ENCODE results near the gene CNN3.

CNN3 gene

GRCh38 chr1:94926915-94927404 lies at the start of gene CNN3:
TSS of gene CNN3 (minus strand) at chr1:94927110. CDS start at chr1:94926894, 216 bp downstream.
- DNase-seq: peak; percentile 79

- DNase-seq: no peak
These were observed 47.9 kb upstream of the CNN3 start for GRCh38 chr1:94974824-94975223.

DNA sequence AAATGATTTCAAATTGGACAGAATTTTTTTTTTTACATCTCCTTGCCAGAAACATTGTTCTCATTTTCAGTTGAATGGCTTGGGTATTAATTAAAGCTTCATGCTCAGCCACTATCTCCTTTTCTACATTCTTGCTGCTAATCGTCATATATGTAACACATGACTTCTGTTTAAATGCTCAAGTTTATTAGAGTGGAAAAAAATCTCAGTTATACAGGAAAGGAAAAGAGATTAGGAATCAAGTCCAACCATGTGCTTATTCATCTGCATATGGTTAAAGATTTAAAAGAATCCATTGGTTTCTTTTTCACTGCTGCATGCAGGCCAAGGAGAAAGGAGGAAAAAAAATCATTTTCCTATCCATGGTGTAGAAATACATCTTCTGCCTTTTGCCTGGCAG lies 47.3 kb upstream of the CNN3 start:
- DNase-seq: no peak

DNA sequence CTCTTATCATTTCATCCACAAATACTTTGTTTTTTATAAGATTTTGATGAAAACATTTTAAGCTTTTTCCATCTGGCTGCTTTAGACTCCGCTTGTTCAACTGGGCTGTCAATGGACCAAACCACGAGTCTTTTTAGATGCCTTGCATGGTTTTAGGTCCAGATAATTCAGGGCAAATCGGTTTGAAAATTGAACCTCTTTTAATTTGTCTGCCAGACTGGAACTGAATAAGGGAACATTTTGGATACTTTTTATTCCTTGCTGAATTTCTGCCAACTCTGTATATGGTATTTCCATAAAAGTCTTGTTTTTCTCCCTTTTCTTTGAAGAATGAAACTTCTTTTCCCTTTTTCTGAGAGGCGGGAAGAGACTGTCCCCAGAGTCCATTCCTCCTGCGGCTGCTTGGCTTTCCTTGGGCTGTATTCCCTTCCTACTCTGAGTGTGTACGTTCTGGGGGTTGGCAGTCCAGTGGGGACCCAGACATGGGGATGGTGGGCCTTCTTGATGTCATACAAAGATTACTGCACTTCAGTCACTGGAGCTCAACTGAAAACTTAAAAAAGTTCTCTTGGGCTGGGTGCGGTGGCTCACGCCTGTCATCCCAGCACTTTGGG lies 46.5 kb upstream of the CNN3 start:
- DNase-seq: no peak

GRCh38 chr1:94971491-94971924 lies 44.6 kb upstream of the CNN3 start:
- DNase-seq: no peak

DNA sequence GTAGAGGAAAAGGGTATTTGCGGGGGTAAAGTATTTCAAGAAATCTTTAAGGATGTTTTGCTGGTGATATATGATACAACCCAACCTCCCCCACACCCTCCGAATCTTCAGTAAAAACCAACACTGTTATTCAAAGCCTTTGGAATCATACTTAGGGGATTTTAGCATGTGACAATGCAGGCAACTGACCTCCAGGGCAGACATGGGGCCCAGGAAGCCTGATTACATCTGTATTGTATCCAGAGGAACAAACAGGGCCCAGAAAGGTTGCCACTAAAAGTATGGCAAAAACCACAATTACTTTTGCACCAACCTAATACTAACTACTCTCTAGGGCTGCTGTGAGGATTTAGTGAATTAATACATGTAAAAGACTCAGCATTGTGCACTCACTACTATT lies 43.9 kb upstream of the CNN3 start:
- no peak for DNase-seq

GRCh38 chr1:94969137-94969536 lies 42.2 kb upstream of the CNN3 start:
- no peak for DNase-seq

DNA sequence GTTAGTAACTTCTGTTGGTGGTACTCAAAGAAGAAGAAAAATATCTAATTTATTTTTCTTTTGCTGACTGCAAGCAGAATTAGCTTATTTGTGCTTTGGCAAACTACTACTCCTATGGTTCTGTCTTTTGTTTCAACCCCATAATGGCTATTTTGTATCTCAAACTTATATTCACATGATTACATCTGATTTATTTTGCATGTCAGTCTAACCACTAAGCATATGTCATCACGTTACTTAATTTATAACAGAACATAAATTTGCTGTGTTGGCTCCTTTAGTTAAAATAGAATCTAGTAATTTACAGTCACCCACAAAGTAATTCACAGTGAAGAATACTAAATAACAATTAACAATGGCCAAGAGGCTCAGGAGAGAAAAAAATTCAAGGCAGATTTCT lies 39.1 kb upstream of the CNN3 start:
- DNase-seq: no peak

GRCh38 chr1:94963864-94964263 lies 37.0 kb upstream of the CNN3 start:
- no peak for DNase-seq

DNA sequence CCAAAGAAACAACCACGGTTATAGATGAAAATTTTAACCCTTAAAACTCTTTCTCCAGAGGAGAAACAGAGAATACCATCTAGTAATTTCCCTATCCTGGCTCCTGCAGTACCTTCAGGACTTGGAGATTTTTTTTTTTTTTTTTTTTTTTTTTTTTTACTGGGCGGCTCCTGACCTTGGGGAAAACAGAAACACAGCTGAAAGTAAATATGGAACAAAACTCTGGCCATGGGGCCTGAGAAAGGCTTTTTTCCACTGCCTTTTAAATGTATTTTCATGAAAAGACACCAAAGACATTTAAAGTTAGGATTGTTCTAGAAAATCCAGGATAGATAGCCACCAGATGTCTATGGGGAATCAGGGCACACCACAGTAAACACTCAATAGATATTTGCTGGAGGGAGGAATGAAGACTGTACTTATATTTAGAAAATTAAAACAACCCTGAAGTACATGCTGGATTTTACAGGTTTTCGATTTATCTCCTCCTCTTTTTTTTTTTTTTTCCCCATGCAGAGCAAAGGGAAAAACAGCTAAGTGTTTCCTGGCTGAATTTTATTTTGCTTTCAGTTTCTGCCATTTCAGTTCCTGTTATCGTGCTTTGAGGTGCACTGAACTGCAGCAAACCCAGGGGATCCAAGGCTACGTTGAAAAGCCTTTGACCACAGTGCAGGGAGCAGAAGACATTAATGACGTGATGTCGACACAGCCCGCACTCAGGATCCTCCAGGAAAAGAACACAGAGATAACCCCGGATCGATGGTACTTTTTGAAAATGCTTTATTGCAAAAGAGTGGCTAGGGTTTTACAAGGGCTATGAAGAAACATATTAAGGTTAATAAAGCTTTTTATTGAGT lies 35.7 kb upstream of the CNN3 start:
- DNase-seq: peak; percentile 43

GRCh38 chr1:94961988-94962387 lies 35.1 kb upstream of the CNN3 start:
- DNase-seq: no peak

- DNase-seq: no peak
These were observed 34.7 kb upstream of the CNN3 start for GRCh38 chr1:94961582-94961981.

DNA sequence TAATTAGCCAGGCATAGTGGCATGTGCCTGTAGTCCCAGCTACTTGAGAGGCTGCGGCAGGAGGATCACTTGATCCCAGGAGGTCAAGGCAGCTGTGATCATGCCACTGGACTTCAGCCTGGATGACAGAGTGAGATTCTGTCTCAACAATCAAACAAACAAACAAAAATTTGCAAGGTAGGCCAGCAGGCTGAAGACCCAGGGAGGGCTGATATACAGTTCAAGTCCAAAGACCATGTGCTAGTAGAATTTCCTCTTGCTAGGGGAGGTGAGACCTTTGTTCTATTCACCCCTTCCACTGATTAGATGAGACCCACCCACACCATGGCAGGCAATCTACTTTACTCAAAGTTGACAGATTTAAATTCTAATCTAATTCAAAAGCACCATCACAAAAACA lies 31.2 kb upstream of the CNN3 start:
- DNase-seq: no peak

DNA sequence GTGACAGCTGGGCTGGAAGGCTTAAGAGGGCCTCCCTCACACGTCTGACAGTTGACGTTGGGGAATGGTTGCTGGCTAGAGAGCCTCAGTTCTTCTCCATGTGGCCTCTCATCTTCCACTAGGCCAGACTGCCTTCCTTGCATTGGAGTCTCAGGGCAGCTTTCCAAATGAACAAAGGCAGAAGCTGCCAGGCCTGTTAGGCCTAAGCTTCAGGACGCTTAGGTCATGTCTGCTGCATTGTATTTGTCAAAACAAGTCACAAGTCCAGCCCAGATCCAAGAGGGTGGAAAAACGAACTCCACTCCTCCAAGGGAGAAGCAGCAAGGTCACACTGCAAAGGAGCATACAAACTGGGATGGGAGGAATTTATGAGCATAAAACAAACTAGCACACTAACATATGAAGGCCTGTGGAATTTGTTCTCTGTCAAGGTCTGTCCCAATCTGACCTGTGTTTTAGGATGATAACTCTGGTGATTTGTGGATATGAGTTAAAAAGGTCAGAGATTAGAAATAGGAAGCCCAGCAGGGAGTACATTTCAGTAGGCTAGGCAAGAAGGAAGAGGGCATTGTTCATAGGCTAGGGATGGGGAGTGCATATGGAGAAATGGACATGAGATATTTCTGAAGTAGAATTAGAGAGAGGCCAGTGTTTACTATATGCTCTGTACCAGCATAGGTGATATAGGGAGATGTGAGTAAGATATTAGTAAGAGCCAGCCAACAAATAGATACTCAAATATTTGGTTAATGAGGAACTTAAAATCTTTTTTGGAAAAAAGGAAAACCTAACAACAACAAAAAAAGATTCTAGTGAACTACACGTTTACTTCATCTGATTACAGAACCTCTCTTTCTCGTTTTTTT lies 29.1 kb upstream of the CNN3 start:
- no peak for DNase-seq

DNA sequence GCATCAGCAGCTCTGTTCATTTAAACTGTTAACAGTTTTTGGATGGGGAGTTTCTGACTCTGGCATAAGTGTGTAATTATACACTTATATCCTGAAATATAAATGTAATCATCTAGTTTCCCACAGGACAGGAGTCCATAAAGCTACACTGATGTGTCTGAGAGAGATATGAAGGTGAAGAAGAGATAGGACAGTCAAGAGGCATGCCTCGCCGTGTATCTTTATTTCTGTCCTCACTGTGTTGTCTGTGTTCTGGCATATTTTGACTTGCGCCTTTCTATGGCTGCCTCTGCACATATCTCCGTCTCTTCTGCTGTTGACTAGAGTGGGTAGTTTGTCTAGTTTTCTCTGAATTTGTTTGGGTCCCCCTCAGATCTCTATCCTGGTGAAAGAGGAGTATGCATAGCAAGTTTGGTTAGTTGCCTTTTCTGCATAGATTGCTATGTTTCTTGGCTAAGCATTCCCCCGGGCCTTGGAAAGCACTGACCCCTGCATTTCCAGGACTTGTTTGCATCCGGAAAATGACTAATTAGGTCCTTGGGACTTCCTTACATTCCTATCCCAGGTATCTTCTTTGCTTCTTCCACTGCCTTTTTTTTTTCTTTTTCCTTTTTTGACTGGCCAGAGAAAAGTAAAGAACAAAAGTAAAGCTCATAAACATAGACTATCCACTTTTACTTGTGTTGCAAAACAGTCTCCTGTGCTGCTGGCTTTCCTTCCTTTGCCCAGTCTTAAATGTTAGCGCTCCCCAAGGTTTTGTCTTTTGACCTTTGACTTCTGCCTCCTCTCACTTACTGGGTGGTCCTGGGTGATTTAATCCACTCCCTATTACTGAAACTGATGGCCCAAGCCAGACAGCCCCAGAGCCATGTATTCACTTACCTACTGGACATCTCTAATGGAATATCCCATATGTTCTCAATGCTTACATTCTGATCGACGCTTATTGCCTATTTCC lies 27.6 kb upstream of the CNN3 start:
- DNase-seq: no peak

DNA sequence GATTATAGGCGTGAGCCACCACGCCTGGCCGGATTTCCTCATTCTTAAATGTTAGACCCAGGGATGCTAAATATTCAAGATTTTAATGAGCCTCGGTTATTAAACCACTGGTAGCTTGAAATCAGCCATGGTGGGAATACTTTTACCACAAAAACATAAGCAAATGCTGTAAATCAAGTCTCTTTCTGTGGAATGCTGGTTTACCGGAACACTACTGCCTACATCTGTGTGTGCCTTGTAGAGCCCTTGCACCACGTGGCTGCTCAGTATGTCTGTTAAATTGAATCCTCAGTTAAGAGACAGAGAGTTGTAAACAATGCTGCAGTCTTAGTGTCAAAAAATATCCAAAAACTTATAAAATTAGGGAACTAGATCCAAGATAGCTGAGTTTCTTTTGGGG lies 26.8 kb upstream of the CNN3 start:
- DNase-seq: no peak

DNA sequence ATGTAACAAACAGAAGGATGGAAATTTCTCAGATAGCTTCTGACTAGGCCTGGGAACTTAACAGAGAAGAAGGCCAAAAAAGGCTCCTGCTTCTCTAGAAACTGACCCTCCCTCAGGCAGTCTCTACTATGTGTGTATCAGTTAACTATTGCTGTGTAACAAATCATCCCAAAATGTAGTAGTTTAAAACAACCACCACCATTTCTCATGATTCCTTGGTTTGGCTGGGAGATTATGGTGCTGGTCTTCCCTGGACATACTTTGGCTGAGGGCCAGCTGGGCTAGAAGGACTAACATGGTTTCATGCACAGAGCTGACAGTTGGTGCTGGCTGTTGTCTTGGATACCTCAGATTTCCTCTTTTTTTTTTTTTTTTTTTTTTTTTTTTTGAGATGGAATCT lies 26.2 kb upstream of the CNN3 start:
- no peak for DNase-seq

DNA sequence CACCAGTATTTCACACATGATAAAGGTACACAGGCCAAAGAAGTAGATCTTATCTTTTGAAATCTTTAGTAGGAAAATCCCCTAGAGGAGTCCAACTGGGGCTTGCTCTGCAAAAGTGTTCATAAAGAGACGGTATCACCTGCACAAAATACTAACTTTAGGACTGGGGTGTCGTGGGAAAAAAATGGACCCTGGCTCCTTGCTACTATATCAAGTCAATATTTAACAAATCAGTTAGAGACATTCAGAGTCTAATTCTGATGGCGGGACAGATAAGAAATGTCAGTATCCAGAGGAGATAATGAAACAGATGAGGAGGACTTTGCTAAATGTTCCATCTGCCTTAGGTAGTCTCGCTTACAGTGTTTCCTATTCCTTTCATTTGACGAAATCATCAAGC lies 25.6 kb upstream of the CNN3 start:
- no peak for DNase-seq

- DNase-seq: no peak
These were observed 24.7 kb upstream of the CNN3 start for GRCh38 chr1:94951509-94952208.

DNA sequence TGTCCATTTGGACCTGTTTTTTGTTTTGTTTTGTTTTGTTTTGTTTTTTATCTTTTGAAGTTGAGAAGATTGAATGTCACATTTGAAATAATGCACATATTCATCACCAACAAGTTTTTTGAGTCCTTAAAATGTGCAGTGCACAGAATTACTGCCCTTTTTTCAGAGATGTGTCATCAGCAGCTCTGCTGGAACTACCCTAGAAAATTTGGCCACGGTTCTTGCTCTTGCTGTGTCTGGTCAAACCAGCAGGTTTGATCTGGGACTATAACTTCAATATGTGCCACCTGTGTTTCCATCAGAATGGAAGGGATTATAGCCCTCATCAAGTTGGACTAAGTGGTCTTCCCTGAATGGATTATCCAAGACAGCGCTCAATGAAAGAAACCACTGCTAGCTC lies 24.1 kb upstream of the CNN3 start:
- no peak for DNase-seq
